Middle frontal gyrus (tissue), 1 donor: ENCODE data around the gene CCNB2.
"Not testable (repeated sequence)": the region's sequence is repeated elsewhere in the genome, so short reads cannot be mapped to it uniquely, and the experiment has no call there.

ENCODE experiments used
- DNase-seq: peaks from one replicate; pipeline ENCODE4 v3.0.0-alpha.2; 2015; ENCODE audit warnings: low spot score; ENCODE audit errors: extremely low spot score

CCNB2 gene

GRCh38 chr15:59133929-59134427 lies 29.0 kb downstream of the CCNB2 start:
- DNase-seq = no peak

- no peak for DNase-seq
These were observed 32.6 kb downstream of the CCNB2 start for GRCh38 chr15:59137566-59137965.

- DNase-seq = no peak
These were observed 33.3 kb downstream of the CCNB2 start for GRCh38 chr15:59138243-59138642.

GRCh38 chr15:59140422-59141226 lies 35.7 kb downstream of the CCNB2 start:
- DNase-seq = no peak

GRCh38 chr15:59143281-59143680 lies 38.3 kb downstream of the CCNB2 start:
- DNase-seq = no peak

GRCh38 chr15:59144594-59144993 lies 39.6 kb downstream of the CCNB2 start:
- DNase-seq = not testable (repeated sequence)

- DNase-seq = no peak
These were observed 42.7 kb downstream of the CCNB2 start for GRCh38 chr15:59147666-59148065.

GRCh38 chr15:59148153-59148833 lies 43.3 kb downstream of the CCNB2 start:
- DNase-seq = no peak

GRCh38 chr15:59150185-59150584 lies 45.2 kb downstream of the CCNB2 start:
- peak; percentile 60 for DNase-seq

GRCh38 chr15:59152694-59153450 lies 47.9 kb downstream of the CCNB2 start:
- no peak for DNase-seq

- no peak for DNase-seq
These were observed 48.5 kb downstream of the CCNB2 start for GRCh38 chr15:59153466-59153865.

- DNase-seq = no peak
These were observed 49.3 kb downstream of the CCNB2 start for GRCh38 chr15:59154243-59154642.

GRCh38 chr15:59155431-59155830 lies 50.5 kb downstream of the CCNB2 start:
- DNase-seq = no peak

- DNase-seq = no peak
These were observed 52.5 kb downstream of the CCNB2 start for GRCh38 chr15:59157396-59157795.

- no peak for DNase-seq
These were observed 53.1 kb downstream of the CCNB2 start for GRCh38 chr15:59157840-59158700.

- DNase-seq = no peak
These were observed 53.7 kb downstream of the CCNB2 start for GRCh38 chr15:59158701-59159034.

- DNase-seq = no peak
These were observed 54.3 kb downstream of the CCNB2 start for GRCh38 chr15:59159210-59159609.

- DNase-seq = no peak
These were observed 56.1 kb downstream of the CCNB2 start for GRCh38 chr15:59160880-59161593.

- DNase-seq = not testable (repeated sequence)
These were observed 57.1 kb downstream of the CCNB2 start for GRCh38 chr15:59162080-59162479.

GRCh38 chr15:59165726-59166125 lies 60.8 kb downstream of the CCNB2 start:
- DNase-seq = no peak
